Colonic mucosa (tissue), 4 donors: ENCODE results near the gene RPL32. TPM values are rescaled to one million over a fixed set of nuclear protein-coding genes. Genes with fewer than 3 reads are reported as not detected.
"Not testable (repeated sequence)": the region's sequence is repeated elsewhere in the genome, so short reads cannot be mapped to it uniquely, and the experiment has no call there.

Experiments
- DNase-seq: peaks from one replicate; pipeline ENCODE4 v3.0.0-alpha.2; 2020
- H3K27ac ChIP-seq: fragments of 200-600 bp; one replicate; pipeline ENCODE4 v1.8.0; 2021
- H3K27me3 ChIP-seq: fragments of 200-600 bp; one replicate; pipeline ENCODE4 v1.8.0; 2021
- H3K36me3 ChIP-seq: fragments of 200-600 bp; one replicate; pipeline ENCODE4 v1.8.0; 2021
- H3K4me1 ChIP-seq: fragments of 200-600 bp; one replicate; pipeline ENCODE4 v1.8.0; 2021; ENCODE audit warnings: mild to moderate bottlenecking
- H3K4me3 ChIP-seq: fragments of 200-600 bp; one replicate; pipeline ENCODE4 v1.8.0; 2021
- H3K9ac ChIP-seq, 2 donors: one replicate each; pipeline ENCODE4 v1.7.0; 2013; ENCODE audit warnings: control low read depth in 2 of 2, low read depth in 2 of 2, low read length in 2 of 2
- H3K9me3 ChIP-seq: fragments of 200-600 bp; one replicate; pipeline ENCODE4 v1.8.0; 2021
- CTCF ChIP-seq: fragments of 200-600 bp; IDR thresholded peaks from one replicate; pipeline ENCODE4 v1.8.0; 2022; ENCODE audit warnings: antibody characterized with exemption, mild to moderate bottlenecking
- intact Hi-C: fragments of 100-400 bp; cut with DNase I; formaldehyde crosslinking; loops from one replicate; pipeline ENCODE4 v1.14.1; 2022
- total RNA-seq, 2 donors: library from RNA; stranded (reverse); fragmentation: NEBNext Ultra II Directional in 1 of 2; extraction: Animal tissue kit (Norgen Biotek cat#: 25700) in 1 of 2; gene quantifications; one replicate each; pipeline ENCODE4 v1.2.1, GENCODE V29; 2021
- donor health status: healthy.
- donor health status: DM: no; HTN: no; CAD: no.
- donor health status: DM: no; HTN: no; CAD: no.

Gene RPL32
- total RNA-seq, 2 donors from 2014 or later, result 1,239 to 1,262 TPM

- intact Hi-C loops, result no loop called here
- H3K27me3 ChIP-seq, result no peaks in the 10 kb centered on the region
- no peaks in the 10 kb centered on the region for H3K9me3 ChIP-seq
- H3K27ac ChIP-seq, result no peak overlapping the region
- no peaks in the 10 kb centered on the region for H3K4me1 ChIP-seq
- DNase-seq, result no peak
- H3K9ac ChIP-seq, result no peak overlapping the region
- no peak for TF ChIP-seq CTCF
- no peak overlapping the region for H3K4me3 ChIP-seq
- no peaks in the 10 kb centered on the region for H3K36me3 ChIP-seq
Observed at GRCh38 chr3:12861611-12862010, 20.2 kb upstream of the RPL32 start.

- no peak overlapping the region for H3K4me3 ChIP-seq
- H3K27me3 ChIP-seq, result no peaks in the 10 kb centered on the region
- TF ChIP-seq CTCF, result no peak
- intact Hi-C loops, result no loop called here
- no peaks in the 10 kb centered on the region for H3K36me3 ChIP-seq
- no peak overlapping the region for H3K9ac ChIP-seq
- H3K9me3 ChIP-seq, result no peaks in the 10 kb centered on the region
- no peak overlapping the region for H3K27ac ChIP-seq
- no peak for DNase-seq
- no peaks in the 10 kb centered on the region for H3K4me1 ChIP-seq
Observed at GRCh38 chr3:12859840-12860239, 18.5 kb upstream of the RPL32 start.

- intact Hi-C loops, result no loop called here
- no peaks in the 10 kb centered on the region for H3K9me3 ChIP-seq
- no peak overlapping the region for H3K27ac ChIP-seq
- no peaks in the 10 kb centered on the region for H3K36me3 ChIP-seq
- no peaks in the 10 kb centered on the region for H3K4me1 ChIP-seq
- no peaks in the 10 kb centered on the region for H3K27me3 ChIP-seq
- no peak overlapping the region for H3K4me3 ChIP-seq
- TF ChIP-seq CTCF, result no peak
- DNase-seq, result no peak
- peak overlapping the region in 1 of 2 donors; percentile 30 for H3K9ac ChIP-seq
Observed at GRCh38 chr3:12856626-12857025, 15.3 kb upstream of the RPL32 start.

- no peaks in the 10 kb centered on the region for H3K9me3 ChIP-seq
- H3K4me3 ChIP-seq, result no peak overlapping the region
- H3K36me3 ChIP-seq, result no peaks in the 10 kb centered on the region
- TF ChIP-seq CTCF, result no peak
- DNase-seq, result no peak
- H3K9ac ChIP-seq, result no peak overlapping the region
- no peaks in the 10 kb centered on the region for H3K4me1 ChIP-seq
- intact Hi-C loops, result no loop called here
- H3K27me3 ChIP-seq, result no peaks in the 10 kb centered on the region
- no peak overlapping the region for H3K27ac ChIP-seq
Observed at GRCh38 chr3:12854565-12854964, 13.2 kb upstream of the RPL32 start.

GRCh38 chr3:12853847-12854246, 12.5 kb upstream of the RPL32 start:
- H3K4me1 ChIP-seq, H3K9me3 ChIP-seq, H3K27ac ChIP-seq, DNase-seq, intact Hi-C loops, H3K9ac ChIP-seq, H3K27me3 ChIP-seq, H3K4me3 ChIP-seq, H3K36me3 ChIP-seq: not testable (repeated sequence)

- H3K4me3 ChIP-seq, result no peak overlapping the region
- no peak for DNase-seq
- no peaks in the 10 kb centered on the region for H3K27me3 ChIP-seq
- no peak overlapping the region for H3K27ac ChIP-seq
- H3K4me1 ChIP-seq, result no peaks in the 10 kb centered on the region
- H3K9me3 ChIP-seq, result no peaks in the 10 kb centered on the region
- no peaks in the 10 kb centered on the region for H3K36me3 ChIP-seq
- intact Hi-C loops, result no loop called here
- no peak for TF ChIP-seq CTCF
- H3K9ac ChIP-seq, result no peak overlapping the region
Observed at GRCh38 chr3:12852201-12852600, 10.8 kb upstream of the RPL32 start.
